Measurements from ENCODE around the gene SKI. TPM values are rescaled to one million over a fixed set of nuclear protein-coding genes. Genes with fewer than 3 reads are reported as not detected.
"Not testable (repeated sequence)": the region's sequence is repeated elsewhere in the genome, so short reads cannot be mapped to it uniquely, and the experiment has no call there.

Gene SKI
- polyA plus RNA-seq, 1 donor, result 53.8 TPM

GRCh38 chr1:2259668-2260402 lies 31.7 kb downstream of the SKI start:
- no peak for DNase-seq (ENCODE audit: low read depth)

- DNase-seq (ENCODE audit: low read depth), result not testable (repeated sequence)
These were observed 32.4 kb downstream of the SKI start for GRCh38 chr1:2260470-2260869.

- no peak for DNase-seq (ENCODE audit: low read depth)
These were observed 32.8 kb downstream of the SKI start for GRCh38 chr1:2260917-2261316.

GRCh38 chr1:2261476-2262395 lies 33.6 kb downstream of the SKI start:
- not testable (repeated sequence) for DNase-seq (ENCODE audit: low read depth)

GRCh38 chr1:2266301-2266975 lies 38.3 kb downstream of the SKI start:
- no peak for DNase-seq (ENCODE audit: low read depth)

- no peak for DNase-seq (ENCODE audit: low read depth)
These were observed 39.1 kb downstream of the SKI start for GRCh38 chr1:2267051-2267830.

GRCh38 chr1:2267862-2268261 lies 39.7 kb downstream of the SKI start:
- no peak for DNase-seq (ENCODE audit: low read depth)

GRCh38 chr1:2268285-2269056 lies 40.4 kb downstream of the SKI start:
- no peak for DNase-seq (ENCODE audit: low read depth)

GRCh38 chr1:2269193-2269921 lies 41.2 kb downstream of the SKI start:
- DNase-seq (ENCODE audit: low read depth), result no peak

- no peak for DNase-seq (ENCODE audit: low read depth)
These were observed 41.8 kb downstream of the SKI start for GRCh38 chr1:2269922-2270259.

- DNase-seq (ENCODE audit: low read depth), result no peak
These were observed 42.4 kb downstream of the SKI start for GRCh38 chr1:2270260-2271100.

GRCh38 chr1:2271211-2271721 lies 43.1 kb downstream of the SKI start:
- DNase-seq (ENCODE audit: low read depth), result no peak

GRCh38 chr1:2271841-2272655 lies 43.9 kb downstream of the SKI start:
- no peak for DNase-seq (ENCODE audit: low read depth)

GRCh38 chr1:2272686-2273400 lies 44.7 kb downstream of the SKI start:
- no peak for DNase-seq (ENCODE audit: low read depth)

- no peak for DNase-seq (ENCODE audit: low read depth)
These were observed 45.4 kb downstream of the SKI start for GRCh38 chr1:2273401-2274090.

- DNase-seq (ENCODE audit: low read depth), result no peak
These were observed 46.3 kb downstream of the SKI start for GRCh38 chr1:2274231-2274928.
